Stimulated activated effector memory CD8-positive, alpha-beta T cell treated with anti-CD3 and anti-CD28 coated beads, Interleukin-12 subunit alpha, Interleukin-12 subunit beta, amount 100 ng/mL, for 72 hours (primary cell): Measurements from ENCODE around the gene SEPTIN8.

Source experiments
- ATAC-seq: fragments of 150-1000 bp; cut with Tn5 transposase; 2 replicates; pipeline ENCODE4 v1.10.0; 2021
- DNase-seq, 2 donors: peaks; one replicate each; pipeline ENCODE4 v3.0.0; 2021 to 2022; ENCODE audit warnings: low spot score in 2 of 2
- H3K27ac Mint-ChIP-seq: one replicate; pipeline ENCODE4 v1.8.0; 2022; ENCODE audit warnings: mild to moderate bottlenecking, mixed read lengths
- H3K36me3 Mint-ChIP-seq: one replicate; pipeline ENCODE4 v1.8.0; 2022; ENCODE audit warnings: mild to moderate bottlenecking, mixed read lengths
- H3K4me1 Mint-ChIP-seq: one replicate; pipeline ENCODE4 v1.8.0; 2022; ENCODE audit warnings: mixed read lengths
- H3K4me3 Mint-ChIP-seq: one replicate; pipeline ENCODE4 v1.8.0; 2022; ENCODE audit warnings: mild to moderate bottlenecking, mixed read lengths
- H3K9me3 Mint-ChIP-seq: one replicate; pipeline ENCODE4 v1.8.0; 2022; ENCODE audit warnings: mixed read lengths

SEPTIN8 gene

GRCh38 chr5:132777209-132778069 lies at the start of gene SEPTIN8:
SEPTIN8 (minus strand) TSS chr5:132777239; CDS start chr5:132777137, 102 bp downstream.
- Mint-ChIP-seq H3K4me3 (peak within 1 kb of the TSS; percentile 78), H3K27ac (peak within 1 kb of the TSS; percentile 88), H3K4me1 (peaks cover 42% of the 10 kb centered on the region), H3K9me3 (no peaks in the 10 kb centered on the region), H3K36me3 (no peaks in the 10 kb centered on the region)
- ATAC-seq, result peak; percentile 75
- DNase-seq, result peak; percentile 52 to 79

- H3K27ac Mint-ChIP-seq, result no peak overlapping the region
- peaks cover 17% of the 10 kb centered on the region for H3K4me1 Mint-ChIP-seq
- peak overlapping the region; percentile 45 for H3K4me3 Mint-ChIP-seq
- no peaks in the 10 kb centered on the region for H3K36me3 Mint-ChIP-seq
- DNase-seq, result no peak
- no peak for ATAC-seq
- no peaks in the 10 kb centered on the region for H3K9me3 Mint-ChIP-seq
These were observed 49.5 kb upstream of the SEPTIN8 start for GRCh38 chr5:132826424-132827082.

GRCh38 chr5:132825834-132826391 lies 48.9 kb upstream of the SEPTIN8 start:
- Mint-ChIP-seq H3K4me1 (peaks cover 11% of the 10 kb centered on the region), H3K9me3 (no peaks in the 10 kb centered on the region), H3K36me3 (no peaks in the 10 kb centered on the region), H3K4me3 (peak overlapping the region; percentile 45), H3K27ac (no peak overlapping the region)
- ATAC-seq (peak; percentile 49), DNase-seq (no peak)

GRCh38 chr5:132825033-132825833 lies 48.2 kb upstream of the SEPTIN8 start:
- DNase-seq (no peak), ATAC-seq (peak; percentile 8)
- Mint-ChIP-seq H3K4me3 (peak overlapping the region; percentile 45), H3K36me3 (no peaks in the 10 kb centered on the region), H3K9me3 (no peaks in the 10 kb centered on the region), H3K27ac (no peak overlapping the region), H3K4me1 (peaks cover 13% of the 10 kb centered on the region)

GRCh38 chr5:132824426-132824825 lies 47.4 kb upstream of the SEPTIN8 start:
- peaks cover 12% of the 10 kb centered on the region for H3K4me1 Mint-ChIP-seq
- H3K36me3 Mint-ChIP-seq, result no peaks in the 10 kb centered on the region
- H3K9me3 Mint-ChIP-seq, result no peaks in the 10 kb centered on the region
- no peak for ATAC-seq
- no peak for DNase-seq
- H3K4me3 Mint-ChIP-seq, result peak overlapping the region; percentile 45
- no peak overlapping the region for H3K27ac Mint-ChIP-seq

GRCh38 chr5:132823481-132824050 lies 46.5 kb upstream of the SEPTIN8 start:
- ATAC-seq (no peak), DNase-seq (no peak)
- peaks cover 11% of the 10 kb centered on the region for H3K4me1 Mint-ChIP-seq
- no peaks in the 10 kb centered on the region for H3K36me3 Mint-ChIP-seq
- H3K9me3 Mint-ChIP-seq, result no peaks in the 10 kb centered on the region
- H3K27ac Mint-ChIP-seq, result no peak overlapping the region
- H3K4me3 Mint-ChIP-seq, result peak overlapping the region; percentile 7

GRCh38 chr5:132822650-132823480 lies 45.8 kb upstream of the SEPTIN8 start:
- peak; percentile 1 for ATAC-seq
- H3K4me1 Mint-ChIP-seq, result peaks cover 11% of the 10 kb centered on the region
- H3K9me3 Mint-ChIP-seq, result no peaks in the 10 kb centered on the region
- peak overlapping the region; percentile 7 for H3K4me3 Mint-ChIP-seq
- H3K27ac Mint-ChIP-seq, result no peak overlapping the region
- H3K36me3 Mint-ChIP-seq, result no peaks in the 10 kb centered on the region
- DNase-seq, result no peak

GRCh38 chr5:132821791-132822190 lies 44.8 kb upstream of the SEPTIN8 start:
- no peak for ATAC-seq
- H3K4me3 Mint-ChIP-seq, result no peak overlapping the region
- DNase-seq, result no peak
- no peak overlapping the region for H3K27ac Mint-ChIP-seq
- peaks cover 11% of the 10 kb centered on the region for H3K4me1 Mint-ChIP-seq
- no peaks in the 10 kb centered on the region for H3K9me3 Mint-ChIP-seq
- no peaks in the 10 kb centered on the region for H3K36me3 Mint-ChIP-seq

GRCh38 chr5:132821350-132821749 lies 44.3 kb upstream of the SEPTIN8 start:
- Mint-ChIP-seq H3K4me3 (no peak overlapping the region), H3K9me3 (no peaks in the 10 kb centered on the region), H3K27ac (no peak overlapping the region), H3K4me1 (peaks cover 11% of the 10 kb centered on the region), H3K36me3 (no peaks in the 10 kb centered on the region)
- ATAC-seq (no peak), DNase-seq (no peak)

- peak; percentile 92 for ATAC-seq
- Mint-ChIP-seq H3K4me3 (no peak overlapping the region), H3K9me3 (no peaks in the 10 kb centered on the region), H3K27ac (no peak overlapping the region), H3K4me1 (peaks cover 11% of the 10 kb centered on the region), H3K36me3 (no peaks in the 10 kb centered on the region)
- peak; percentile 88 to 96 for DNase-seq
These were observed 43.2 kb upstream of the SEPTIN8 start for GRCh38 chr5:132820162-132820754.

- ATAC-seq (no peak), DNase-seq (no peak)
- peak overlapping the region; percentile 15 for H3K4me3 Mint-ChIP-seq
- H3K9me3 Mint-ChIP-seq, result no peaks in the 10 kb centered on the region
- H3K27ac Mint-ChIP-seq, result no peak overlapping the region
- H3K36me3 Mint-ChIP-seq, result no peaks in the 10 kb centered on the region
- H3K4me1 Mint-ChIP-seq, result peaks cover 11% of the 10 kb centered on the region
These were observed 42.4 kb upstream of the SEPTIN8 start for GRCh38 chr5:132819468-132819867.

- Mint-ChIP-seq H3K4me3 (no peak overlapping the region), H3K9me3 (no peaks in the 10 kb centered on the region), H3K4me1 (peaks cover 18% of the 10 kb centered on the region), H3K27ac (no peak overlapping the region), H3K36me3 (no peaks in the 10 kb centered on the region)
- ATAC-seq, result no peak
- no peak for DNase-seq
These were observed 40.0 kb upstream of the SEPTIN8 start for GRCh38 chr5:132817011-132817410.

- Mint-ChIP-seq H3K4me1 (peaks cover 18% of the 10 kb centered on the region), H3K27ac (no peak overlapping the region)
These were observed 39.5 kb upstream of the SEPTIN8 start for GRCh38 chr5:132816554-132816953.

GRCh38 chr5:132816083-132816482 lies 39.0 kb upstream of the SEPTIN8 start:
- ATAC-seq, result no peak
- H3K36me3 Mint-ChIP-seq, result no peaks in the 10 kb centered on the region

More at GRCh38 chr5:132816554-132816953, 39.5 kb upstream of the SEPTIN8 start:
- H3K36me3 Mint-ChIP-seq, result no peaks in the 10 kb centered on the region
- H3K9me3 Mint-ChIP-seq, result no peaks in the 10 kb centered on the region
- ATAC-seq (no peak), DNase-seq (no peak)
- no peak overlapping the region for H3K4me3 Mint-ChIP-seq

More at GRCh38 chr5:132816083-132816482, 39.0 kb upstream of the SEPTIN8 start:
- Mint-ChIP-seq H3K9me3 (no peaks in the 10 kb centered on the region), H3K4me3 (no peak overlapping the region), H3K4me1 (peaks cover 18% of the 10 kb centered on the region), H3K27ac (no peak overlapping the region)
- DNase-seq, result no peak
